ENCODE measurements around the gene PRKAB1. TPM values are rescaled to one million over a fixed set of nuclear protein-coding genes. Genes with fewer than 3 reads are reported as not detected.

The PRKAB1 gene
- total RNA-seq, 4 donors from 2014 or later, result 46.0 to 151 (median 89.3) TPM

DNA sequence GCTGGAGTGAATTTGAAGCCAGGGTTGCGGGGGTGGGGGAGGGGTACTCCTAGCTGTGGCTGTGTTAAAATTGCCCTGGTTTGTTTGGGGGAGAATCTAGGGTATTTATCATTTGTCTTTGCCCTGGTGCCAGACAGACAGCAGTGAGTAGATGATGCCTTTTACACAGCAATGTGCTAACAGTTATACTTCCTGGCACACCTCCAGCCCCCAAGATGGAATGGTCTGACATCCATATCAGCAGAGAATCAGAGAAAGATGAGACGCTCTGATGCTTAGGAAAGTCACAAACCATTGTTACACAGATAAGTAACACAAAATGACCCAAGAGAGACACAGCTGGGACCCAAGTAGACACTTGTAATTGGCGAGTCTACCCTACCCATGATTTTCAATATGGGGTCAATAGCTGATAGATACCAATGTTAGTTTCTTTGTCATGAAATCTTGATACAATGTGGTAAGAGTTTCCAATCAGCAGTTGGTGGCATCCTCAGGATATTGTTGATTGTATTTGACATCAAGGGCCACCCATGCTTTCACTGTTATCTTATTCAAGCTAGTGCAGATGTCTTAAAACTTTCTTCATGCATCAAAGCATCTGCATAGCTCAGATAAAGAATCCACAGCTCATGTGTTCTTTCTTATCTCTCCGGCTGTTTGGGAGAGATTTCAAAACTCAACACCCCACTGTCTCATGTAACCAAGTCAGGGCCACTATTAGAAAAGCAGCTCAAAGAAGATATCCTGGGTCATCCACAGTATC lies 2.6 kb upstream of the PRKAB1 start:
- H3K36me3 ChIP-seq, result no peaks in the 10 kb centered on the region
- in situ Hi-C loops (cut with MboI; ENCODE audit: low pct_ligation_motif_present in 1 of 4, low pct_unique_long_range_greater_than_20kb in 1 of 4, low sequenced_read_pairs in 3 of 4) (loop anchor here in 1 of 4 donors (10.0 kb wide), 1 partner anchor 109 kb away; no protein-coding TSS in a partner anchor), intact Hi-C loops (cut with DNase I; ENCODE audit: low total_unique reads) (no loop called here)
- 71 to 92% methylated on average over 1 to 4 of the region's 4 CpGs for WGBS, 2 donors (ENCODE audit: low coverage in 1 of 2)
- TF ChIP-seq POLR2AphosphoS5 (IDR thresholded peaks at IDR 0.05), result no peak
- no peak for TF ChIP-seq CTCF (IDR thresholded peaks at IDR 0.05)
- no peak for TF ChIP-seq EP300 (IDR thresholded peaks at IDR 0.05; ENCODE audit: low read depth)
- TF ChIP-seq POLR2A (IDR thresholded peaks at IDR 0.05), result no peak
- no peaks in the 10 kb centered on the region for H3K9me3 ChIP-seq
- no peak for DNase-seq
- H3K27me3 ChIP-seq, result no peaks in the 10 kb centered on the region
- H3K4me3 ChIP-seq, result no peak overlapping the region
- no peak overlapping the region for H3K27ac ChIP-seq
- peaks cover 0 to 24% (median 17%) of the 10 kb centered on the region in 4 donors for H3K4me1 ChIP-seq

- no peaks in the 10 kb centered on the region for H3K36me3 ChIP-seq
- no peak overlapping the region for H3K4me3 ChIP-seq
- DNase-seq, result no peak
- intact Hi-C loops (cut with DNase I; ENCODE audit: low total_unique reads), result no loop called here
- TF ChIP-seq POLR2AphosphoS5 (IDR thresholded peaks at IDR 0.05) (no peak), EP300 (IDR thresholded peaks at IDR 0.05; ENCODE audit: low read depth) (no peak), POLR2A (IDR thresholded peaks at IDR 0.05) (no peak), CTCF (IDR thresholded peaks at IDR 0.05) (no peak)
- H3K27me3 ChIP-seq, result no peaks in the 10 kb centered on the region
- peak overlapping the region in 1 of 4 donors; percentile 48 for H3K27ac ChIP-seq
- in situ Hi-C loops (cut with MboI; ENCODE audit: low pct_ligation_motif_present in 1 of 4, low pct_unique_long_range_greater_than_20kb in 1 of 4, low sequenced_read_pairs in 3 of 4), result loop anchor here in 1 of 4 donors (10.0 kb wide), 1 partner anchor 108 kb away; no protein-coding TSS in a partner anchor
- no peaks in the 10 kb centered on the region for H3K9me3 ChIP-seq
- peaks cover 0 to 34% (median 25%) of the 10 kb centered on the region in 4 donors for H3K4me1 ChIP-seq
- 62 to 73% methylated on average over 2 of the region's 2 CpGs for WGBS, 2 donors (ENCODE audit: low coverage in 1 of 2)
These were observed 1.6 kb upstream of the PRKAB1 start for GRCh38 chr12:119666226-119666795.

DNA sequence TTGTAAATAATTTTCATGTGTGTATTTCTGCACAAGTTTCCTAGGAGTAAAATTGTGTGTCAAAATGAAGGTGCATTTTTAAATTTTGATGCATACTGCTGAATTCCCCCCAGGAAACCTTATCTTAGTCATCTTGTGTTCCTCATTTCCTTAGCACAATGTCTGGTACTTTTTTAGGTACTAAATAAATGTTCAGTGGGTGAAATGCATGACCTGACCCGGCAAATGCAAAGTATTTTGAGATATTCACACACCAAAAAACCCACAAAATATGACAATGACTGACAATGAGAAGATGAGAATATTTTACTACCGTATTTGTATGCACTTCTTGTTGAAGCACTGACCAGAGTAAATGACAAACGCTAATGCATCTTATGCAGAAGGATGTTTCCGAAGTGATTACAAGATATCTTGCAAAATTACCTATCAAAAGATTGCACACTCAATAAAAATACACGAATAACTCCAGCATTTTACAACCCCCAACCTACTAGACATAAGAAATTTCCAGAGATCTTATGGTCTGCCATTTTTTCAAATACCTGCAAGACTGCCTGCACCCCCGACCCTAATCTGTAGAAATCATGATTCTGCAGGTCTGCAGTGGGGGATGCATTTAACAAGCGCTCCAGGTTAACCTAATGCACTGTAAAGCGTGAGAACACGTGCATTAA lies 895 bp upstream of the PRKAB1 start:
- in situ Hi-C loops (cut with MboI; ENCODE audit: low pct_ligation_motif_present in 1 of 4, low pct_unique_long_range_greater_than_20kb in 1 of 4, low sequenced_read_pairs in 3 of 4), result loop anchor here in 1 of 4 donors (10.0 kb wide), 1 partner anchor 108 kb away; no protein-coding TSS in a partner anchor
- no peak for TF ChIP-seq CTCF (IDR thresholded peaks at IDR 0.05)
- no peak for TF ChIP-seq EP300 (IDR thresholded peaks at IDR 0.05; ENCODE audit: low read depth)
- no peak for TF ChIP-seq POLR2AphosphoS5 (IDR thresholded peaks at IDR 0.05)
- TF ChIP-seq POLR2A (IDR thresholded peaks at IDR 0.05), result no peak
- H3K27me3 ChIP-seq, result no peaks in the 10 kb centered on the region
- no peaks in the 10 kb centered on the region for H3K9me3 ChIP-seq
- peaks cover 3 to 41% (median 32%) of the 10 kb centered on the region in 4 donors for H3K4me1 ChIP-seq
- no peaks in the 10 kb centered on the region for H3K36me3 ChIP-seq
- no peak for DNase-seq
- WGBS, 2 donors (ENCODE audit: low coverage in 1 of 2), result 6 to 15% methylated on average over 9 of the region's 9 CpGs
- peak overlapping the region; percentile 10 to 97 (median 80) for H3K4me3 ChIP-seq
- intact Hi-C loops (cut with DNase I; ENCODE audit: low total_unique reads), result no loop called here
- peak overlapping the region; percentile 96 to 99 (median 98) for H3K27ac ChIP-seq
